ENCODE data around the gene PMM2.

The PMM2 gene

GRCh38 chr16:8847145-8847544 lies 49.5 kb downstream of the PMM2 start:
- no peak for TF ChIP-seq FOXP2 (optimal IDR thresholded peaks at IDR 0.05; ENCODE audit: borderline replicate concordance, extremely low read depth, extremely low read length, insufficient read depth)
- no peak for TF ChIP-seq SIN3A (IDR thresholded peaks at IDR 0.05; ENCODE audit: borderline replicate concordance, insufficient read depth, low read length)
- TF ChIP-seq REST (IDR thresholded peaks at IDR 0.05; ENCODE audit: insufficient read depth in 1 of 2, low read depth in 2 of 2, low read length in 2 of 2): no peak
- TF ChIP-seq TAF1 (IDR thresholded peaks at IDR 0.05; ENCODE audit: borderline replicate concordance, insufficient read depth, low read length): no peak
- no peak for TF ChIP-seq POLR2AphosphoS5 (IDR thresholded peaks at IDR 0.05; ENCODE audit: low read depth, low read length)

DNA sequence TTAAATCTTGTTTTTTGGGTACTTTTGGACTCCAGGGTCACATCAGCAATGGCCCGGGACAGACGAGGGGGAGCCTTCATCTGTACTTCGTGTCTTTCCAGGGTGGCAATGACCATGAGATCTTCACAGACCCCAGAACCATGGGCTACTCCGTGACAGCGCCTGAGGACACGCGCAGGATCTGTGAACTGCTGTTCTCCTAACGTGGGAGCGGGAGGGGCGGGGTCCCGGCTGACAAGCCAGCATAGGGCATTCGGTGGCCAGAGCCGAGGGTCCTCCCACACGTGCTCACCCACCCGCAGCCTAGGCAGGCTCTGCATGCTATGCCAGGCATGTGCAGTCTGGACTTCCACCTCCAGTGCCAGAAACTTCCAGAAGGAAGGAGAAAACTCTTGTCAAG lies 50.0 kb downstream of the PMM2 start:
- TF ChIP-seq FOXP2 (optimal IDR thresholded peaks at IDR 0.05; ENCODE audit: borderline replicate concordance, extremely low read depth, extremely low read length, insufficient read depth) (no peak), REST (IDR thresholded peaks at IDR 0.05; ENCODE audit: insufficient read depth in 1 of 2, low read depth in 2 of 2, low read length in 2 of 2) (no peak), SIN3A (IDR thresholded peaks at IDR 0.05; ENCODE audit: borderline replicate concordance, insufficient read depth, low read length) (no peak), POLR2AphosphoS5 (IDR thresholded peaks at IDR 0.05; ENCODE audit: low read depth, low read length) (no peak), TAF1 (IDR thresholded peaks at IDR 0.05; ENCODE audit: borderline replicate concordance, insufficient read depth, low read length) (no peak)

GRCh38 chr16:8848231-8848938 lies 50.7 kb downstream of the PMM2 start:
- no peak for TF ChIP-seq FOXP2 (optimal IDR thresholded peaks at IDR 0.05; ENCODE audit: borderline replicate concordance, extremely low read depth, extremely low read length, insufficient read depth)
- TF ChIP-seq REST (IDR thresholded peaks at IDR 0.05; ENCODE audit: insufficient read depth in 1 of 2, low read depth in 2 of 2, low read length in 2 of 2): no peak
- no peak for TF ChIP-seq TAF1 (IDR thresholded peaks at IDR 0.05; ENCODE audit: borderline replicate concordance, insufficient read depth, low read length)
- no peak for TF ChIP-seq POLR2AphosphoS5 (IDR thresholded peaks at IDR 0.05; ENCODE audit: low read depth, low read length)
- TF ChIP-seq SIN3A (IDR thresholded peaks at IDR 0.05; ENCODE audit: borderline replicate concordance, insufficient read depth, low read length): no peak

DNA sequence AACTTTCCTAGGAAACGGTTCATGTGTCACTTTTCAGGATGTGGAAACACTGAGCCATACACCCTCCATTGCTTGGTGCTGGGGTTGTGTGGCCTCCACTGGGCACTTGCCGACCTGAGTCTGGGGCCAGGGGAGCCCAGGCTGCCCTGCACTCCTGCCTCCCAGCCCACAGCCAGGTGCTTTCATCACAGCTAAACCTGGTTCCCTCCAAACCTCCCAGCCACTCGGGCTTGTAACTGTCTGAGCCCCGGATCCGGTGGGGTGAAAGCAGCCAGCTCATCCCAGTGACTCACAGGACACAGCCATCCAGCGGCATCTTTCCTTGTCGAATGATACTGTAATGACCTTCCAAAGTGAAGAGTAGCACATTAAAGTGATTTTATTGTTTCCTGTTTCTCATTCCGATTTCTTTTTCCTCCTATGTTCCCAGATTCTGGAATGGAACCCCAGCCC lies 51.3 kb downstream of the PMM2 start:
- TF ChIP-seq REST (IDR thresholded peaks at IDR 0.05; ENCODE audit: insufficient read depth in 1 of 2, low read depth in 2 of 2, low read length in 2 of 2): no peak
- TF ChIP-seq TAF1 (IDR thresholded peaks at IDR 0.05; ENCODE audit: borderline replicate concordance, insufficient read depth, low read length): no peak
- no peak for TF ChIP-seq SIN3A (IDR thresholded peaks at IDR 0.05; ENCODE audit: borderline replicate concordance, insufficient read depth, low read length)
- TF ChIP-seq FOXP2 (optimal IDR thresholded peaks at IDR 0.05; ENCODE audit: borderline replicate concordance, extremely low read depth, extremely low read length, insufficient read depth): no peak
- TF ChIP-seq POLR2AphosphoS5 (IDR thresholded peaks at IDR 0.05; ENCODE audit: low read depth, low read length): no peak

Measured in PFSK-1 (cell line).